Lower lobe of right lung (tissue), 2 donors: ENCODE results near the gene HAT1. TPM values are rescaled to one million over a fixed set of nuclear protein-coding genes. Genes with fewer than 3 reads are reported as not detected.

Experiments
- ATAC-seq, 2 donors: fragments of 200-7000 bp; cut with Tn5 transposase; one replicate each; pipeline ENCODE4 v1.9.1; 2020 to 2022; ENCODE audit warnings: mild to moderate bottlenecking in 2 of 2, moderate library complexity in 2 of 2
- DNase-seq: peaks from one replicate; pipeline ENCODE4 v3.0.0-alpha.2; 2020
- H3K27ac ChIP-seq: fragments of 200-600 bp; one replicate; pipeline ENCODE4 v1.8.0; 2022
- H3K27me3 ChIP-seq: fragments of 200-600 bp; one replicate; pipeline ENCODE4 v1.8.0; 2022; ENCODE audit warnings: low read depth
- H3K36me3 ChIP-seq: fragments of 200-600 bp; one replicate; pipeline ENCODE4 v1.8.0; 2022; ENCODE audit warnings: mild to moderate bottlenecking
- H3K4me1 ChIP-seq: fragments of 200-600 bp; one replicate; pipeline ENCODE4 v1.8.0; 2022
- H3K4me3 ChIP-seq: fragments of 200-600 bp; one replicate; pipeline ENCODE4 v1.8.0; 2022; ENCODE audit warnings: mild to moderate bottlenecking
- H3K9me3 ChIP-seq: fragments of 200-600 bp; one replicate; pipeline ENCODE4 v1.8.0; 2022
- intact Hi-C: fragments of 100-400 bp; cut with DNase I; formaldehyde crosslinking; loops from one replicate; pipeline ENCODE4 v1.11.0; 2022
- total RNA-seq: library from RNA; stranded (reverse); fragmentation: NEBNext Ultra II Directional; extraction: Animal tissue kit (Norgen Biotek cat#: 25700); gene quantifications from one replicate; pipeline ENCODE4 v1.2.1, GENCODE V29; 2021
- TF ChIP-seq, protein P1 (sequence below): fragments of 200-600 bp; IDR thresholded peaks from one replicate; pipeline ENCODE4 v1.8.0; 2022; ENCODE audit warnings: antibody characterized with exemption, mild to moderate bottlenecking
- donor health status: DM: no; HTN: yes; CAD: no; lungs with severe emphysema.

The HAT1 gene
- total RNA-seq, 1 donor from 2014 or later: 26.5 TPM

DNA sequence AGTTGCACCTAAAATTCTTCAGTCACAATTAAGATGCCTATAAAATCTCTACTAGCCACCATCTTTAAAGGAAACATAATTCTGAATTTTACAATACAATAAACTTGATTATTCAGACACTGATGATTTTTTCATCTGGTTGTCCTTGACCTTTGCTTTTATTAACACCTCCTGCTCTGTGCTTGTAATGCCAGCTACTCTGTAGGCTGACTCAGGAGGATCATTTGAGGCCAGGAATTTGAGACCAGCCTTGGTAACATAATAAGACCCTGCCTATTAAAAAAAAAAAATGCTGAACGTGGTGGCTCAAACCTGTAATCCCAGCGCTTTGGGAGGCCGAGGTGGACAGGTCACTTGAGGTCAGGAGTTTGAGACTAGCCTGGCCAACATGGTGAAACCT, 38.3 kb downstream of the HAT1 start:
- no peaks in the 10 kb centered on the region for H3K9me3 ChIP-seq
- DNase-seq: no peak
- H3K27ac ChIP-seq: no peak overlapping the region
- TF ChIP-seq, protein P1, sequence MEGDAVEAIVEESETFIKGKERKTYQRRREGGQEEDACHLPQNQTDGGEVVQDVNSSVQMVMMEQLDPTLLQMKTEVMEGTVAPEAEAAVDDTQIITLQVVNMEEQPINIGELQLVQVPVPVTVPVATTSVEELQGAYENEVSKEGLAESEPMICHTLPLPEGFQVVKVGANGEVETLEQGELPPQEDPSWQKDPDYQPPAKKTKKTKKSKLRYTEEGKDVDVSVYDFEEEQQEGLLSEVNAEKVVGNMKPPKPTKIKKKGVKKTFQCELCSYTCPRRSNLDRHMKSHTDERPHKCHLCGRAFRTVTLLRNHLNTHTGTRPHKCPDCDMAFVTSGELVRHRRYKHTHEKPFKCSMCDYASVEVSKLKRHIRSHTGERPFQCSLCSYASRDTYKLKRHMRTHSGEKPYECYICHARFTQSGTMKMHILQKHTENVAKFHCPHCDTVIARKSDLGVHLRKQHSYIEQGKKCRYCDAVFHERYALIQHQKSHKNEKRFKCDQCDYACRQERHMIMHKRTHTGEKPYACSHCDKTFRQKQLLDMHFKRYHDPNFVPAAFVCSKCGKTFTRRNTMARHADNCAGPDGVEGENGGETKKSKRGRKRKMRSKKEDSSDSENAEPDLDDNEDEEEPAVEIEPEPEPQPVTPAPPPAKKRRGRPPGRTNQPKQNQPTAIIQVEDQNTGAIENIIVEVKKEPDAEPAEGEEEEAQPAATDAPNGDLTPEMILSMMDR: no peak
- no peak overlapping the region for H3K4me3 ChIP-seq
- ATAC-seq: no peak
- no peaks in the 10 kb centered on the region for H3K27me3 ChIP-seq
- no peaks in the 10 kb centered on the region for H3K4me1 ChIP-seq
- intact Hi-C loops: no loop called here
- peaks cover 6% of the 10 kb centered on the region for H3K36me3 ChIP-seq

DNA sequence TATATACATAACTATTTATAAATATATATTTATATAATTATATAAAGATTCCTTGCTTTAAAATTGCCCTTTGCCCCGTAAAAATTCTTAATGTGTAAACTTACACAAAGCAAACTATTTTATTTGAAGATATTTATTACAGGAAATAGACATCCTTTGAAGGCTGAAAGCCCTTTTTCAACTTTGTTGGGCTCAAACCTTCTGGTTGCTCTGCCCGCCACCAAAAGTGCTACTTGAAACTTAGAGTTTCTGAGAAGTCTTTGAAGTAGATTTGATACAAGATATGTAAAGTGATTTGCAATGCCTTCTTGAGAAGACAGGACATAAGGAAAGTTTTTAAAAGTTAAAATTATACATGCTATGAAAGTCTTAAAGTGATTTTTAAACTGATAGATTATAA, 40.9 kb downstream of the HAT1 start:
- Histone ChIP-seq H3K36me3 (peaks cover 29% of the 10 kb centered on the region), H3K9me3 (no peaks in the 10 kb centered on the region), H3K27ac (no peak overlapping the region), H3K27me3 (no peaks in the 10 kb centered on the region), H3K4me1 (no peaks in the 10 kb centered on the region), H3K4me3 (no peak overlapping the region)
- TF ChIP-seq, protein P1: no peak
- intact Hi-C loops: no loop called here
- DNase-seq (no peak), ATAC-seq (no peak)

DNA sequence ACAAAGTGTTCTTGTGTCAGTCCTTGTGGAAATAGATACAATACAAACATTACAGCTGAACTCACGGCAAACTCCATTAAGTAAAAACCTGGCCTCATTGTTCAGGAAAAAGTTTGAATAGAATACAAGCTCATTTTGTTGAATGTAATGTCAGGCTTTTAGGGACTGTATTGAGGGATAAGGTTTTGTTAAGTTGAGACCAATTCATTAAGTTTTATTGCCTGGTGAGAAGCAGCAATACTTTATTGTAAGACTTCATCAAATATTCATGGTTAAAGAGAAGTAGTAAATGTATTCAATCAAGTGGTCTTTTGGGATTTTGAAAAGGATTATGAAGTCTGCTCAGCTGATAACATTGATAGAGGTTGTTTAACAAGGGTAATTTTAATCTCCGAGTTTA, 42.0 kb downstream of the HAT1 start:
- ATAC-seq: no peak
- intact Hi-C loops: no loop called here
- H3K4me3 ChIP-seq: no peak overlapping the region

DNA sequence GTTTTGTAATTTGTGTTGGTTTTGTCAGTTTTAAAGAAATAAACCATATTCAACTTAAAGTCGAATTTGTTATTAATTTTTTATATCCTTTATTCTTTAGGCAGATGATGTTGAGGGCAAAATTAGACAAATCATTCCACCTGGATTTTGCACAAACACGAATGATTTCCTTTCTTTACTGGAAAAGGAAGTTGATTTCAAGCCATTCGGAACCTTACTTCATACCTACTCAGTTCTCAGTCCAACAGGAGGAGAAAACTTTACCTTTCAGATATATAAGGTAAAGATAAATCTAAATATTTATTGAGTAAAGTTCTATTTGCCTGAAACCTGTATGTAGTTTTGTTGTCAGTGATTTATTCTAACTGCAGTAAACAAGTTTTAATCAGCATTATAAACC, 43.0 kb downstream of the HAT1 start:
- no peak overlapping the region for H3K4me3 ChIP-seq

More for the DNA sequence above, 42.0 kb downstream of the HAT1 start:
- DNase-seq: no peak
- Histone ChIP-seq H3K27ac (no peak overlapping the region), H3K4me1 (no peaks in the 10 kb centered on the region), H3K36me3 (peaks cover 34% of the 10 kb centered on the region), H3K27me3 (no peaks in the 10 kb centered on the region), H3K9me3 (no peaks in the 10 kb centered on the region)
- TF ChIP-seq, protein P1: no peak

DNA sequence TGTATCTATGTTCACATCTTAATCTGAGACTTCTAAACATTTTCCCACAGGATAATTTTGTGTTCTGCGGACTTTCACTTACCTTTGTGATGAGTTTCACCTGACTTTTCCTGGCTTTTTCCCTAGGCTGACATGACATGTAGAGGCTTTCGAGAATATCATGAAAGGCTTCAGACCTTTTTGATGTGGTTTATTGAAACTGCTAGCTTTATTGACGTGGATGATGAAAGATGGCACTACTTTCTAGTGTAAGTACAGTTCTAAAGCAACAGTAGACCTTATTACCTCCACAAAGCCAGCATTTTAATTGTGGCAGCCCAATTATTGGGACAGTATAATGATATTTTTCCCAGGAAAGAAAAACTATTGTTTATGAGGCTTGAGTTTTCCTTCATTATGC, 43.4 kb downstream of the HAT1 start:
- H3K36me3 ChIP-seq: peaks cover 34% of the 10 kb centered on the region
- intact Hi-C loops: no loop called here
- TF ChIP-seq, protein P1: no peak
- H3K4me1 ChIP-seq: no peaks in the 10 kb centered on the region
- H3K4me3 ChIP-seq: no peak overlapping the region
- ATAC-seq (no peak), DNase-seq (no peak)
- H3K27ac ChIP-seq: no peak overlapping the region
- H3K27me3 ChIP-seq: no peaks in the 10 kb centered on the region
- H3K9me3 ChIP-seq: no peaks in the 10 kb centered on the region

More for the DNA sequence above, 43.0 kb downstream of the HAT1 start:
- no peak for ATAC-seq
- peaks cover 34% of the 10 kb centered on the region for H3K36me3 ChIP-seq
- no peaks in the 10 kb centered on the region for H3K4me1 ChIP-seq
- no peak for DNase-seq
- no peaks in the 10 kb centered on the region for H3K27me3 ChIP-seq
- H3K9me3 ChIP-seq: no peaks in the 10 kb centered on the region
- TF ChIP-seq, protein P1: no peak
- intact Hi-C loops: no loop called here
- H3K27ac ChIP-seq: no peak overlapping the region

DNA sequence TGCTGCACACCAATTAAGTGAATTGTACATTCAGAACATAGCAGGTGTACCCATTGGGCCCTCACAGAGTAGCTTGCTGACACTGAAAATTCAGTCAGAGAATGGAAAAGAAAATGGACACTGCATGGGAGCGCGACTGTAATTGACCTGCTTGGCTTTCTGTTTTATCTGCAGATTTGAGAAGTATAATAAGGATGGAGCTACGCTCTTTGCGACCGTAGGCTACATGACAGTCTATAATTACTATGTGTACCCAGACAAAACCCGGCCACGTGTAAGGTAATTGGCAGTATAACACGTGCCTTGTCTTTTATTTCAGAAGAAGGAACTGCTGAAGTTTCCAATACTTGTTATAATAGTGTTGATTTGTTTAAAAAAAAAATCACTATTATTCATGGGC, 44.0 kb downstream of the HAT1 start:
- H3K27ac ChIP-seq: no peak overlapping the region
- no peak overlapping the region for H3K4me3 ChIP-seq
- H3K9me3 ChIP-seq: no peaks in the 10 kb centered on the region
- intact Hi-C loops: no loop called here
- ATAC-seq (no peak), DNase-seq (no peak)
- no peaks in the 10 kb centered on the region for H3K27me3 ChIP-seq
- peaks cover 34% of the 10 kb centered on the region for H3K36me3 ChIP-seq
- H3K4me1 ChIP-seq: no peaks in the 10 kb centered on the region
- TF ChIP-seq, protein P1: no peak
